Chondrocyte (in vitro differentiated cells): ENCODE data around the gene DAW1. TPM values are rescaled to one million over a fixed set of nuclear protein-coding genes. Genes with fewer than 3 reads are reported as not detected.

Experiments used
- DNase-seq: peaks from one replicate; pipeline ENCODE4 v3.0.0; 2021; ENCODE audit warnings: mixed read lengths, low spot score
- H3K27ac Mint-ChIP-seq: one replicate; pipeline ENCODE4 v1.8.0; 2021; ENCODE audit warnings: mild to moderate bottlenecking, moderate library complexity, mixed read lengths; ENCODE audit not compliant: unreplicated experiment
- H3K27me3 Mint-ChIP-seq: 2 replicates; pipeline ENCODE4 v1.8.0; 2021; ENCODE audit warnings: low read depth, mixed read lengths
- H3K36me3 Mint-ChIP-seq: 2 replicates; pipeline ENCODE4 v1.8.0; 2021; ENCODE audit warnings: low read depth, mixed read lengths
- H3K4me1 Mint-ChIP-seq: 2 replicates; pipeline ENCODE4 v1.8.0; 2021; ENCODE audit warnings: low read depth, mild to moderate bottlenecking, mixed read lengths
- H3K4me3 Mint-ChIP-seq: one replicate; pipeline ENCODE4 v1.8.0; 2021; ENCODE audit warnings: mild to moderate bottlenecking, moderate library complexity, mixed read lengths; ENCODE audit not compliant: unreplicated experiment
- H3K9me3 Mint-ChIP-seq: 2 replicates; pipeline ENCODE4 v1.8.0; 2021; ENCODE audit warnings: low read depth, mixed read lengths
- CTCF ChIP-seq: fragments of 200-600 bp; sonication (generic); IDR thresholded peaks from 2 replicates; pipeline ENCODE4 v1.5.0; 2021; ENCODE audit warnings: antibody characterized with exemption, mild to moderate bottlenecking, moderate library complexity
- total RNA-seq: library from RNA; stranded (reverse); gene quantifications from 3 replicates; pipeline ENCODE4 v1.2.1, GENCODE V29; 2021

Gene DAW1
- total RNA-seq, 1 donor from 2014 or later = 0.47 TPM

- DNase-seq = no peak
- Mint-ChIP-seq H3K4me1 (peaks cover 10% of the 10 kb centered on the region), H3K9me3 (no peaks in the 10 kb centered on the region), H3K27ac (no peak overlapping the region), H3K27me3 (no peaks in the 10 kb centered on the region), H3K36me3 (peaks cover 2% of the 10 kb centered on the region), H3K4me3 (no peak overlapping the region)
- TF ChIP-seq CTCF = no peak
Observed at GRCh38 chr2:227888289-227888688, 16.9 kb downstream of the DAW1 start.

DNA sequence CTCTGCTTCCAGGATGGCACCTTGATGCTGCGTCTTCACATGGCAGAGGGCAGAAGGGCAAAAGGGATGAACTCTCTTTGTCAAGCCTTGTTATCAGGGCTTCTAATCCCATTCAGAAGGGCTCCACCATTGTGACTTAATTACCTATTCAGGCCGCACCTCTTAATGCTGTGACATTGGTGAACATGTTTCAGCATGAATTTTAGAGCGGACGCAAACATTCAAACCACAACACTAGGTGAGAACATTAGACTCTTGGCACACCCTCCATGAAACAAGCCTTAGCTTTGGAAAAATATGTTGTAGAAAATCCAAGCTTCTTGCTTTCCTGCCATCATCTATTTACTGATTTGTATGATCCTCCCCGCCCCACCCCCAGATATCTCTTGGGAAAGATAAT, 17.9 kb downstream of the DAW1 start:
- H3K9me3 Mint-ChIP-seq = no peaks in the 10 kb centered on the region
- no peaks in the 10 kb centered on the region for H3K27me3 Mint-ChIP-seq
- H3K4me1 Mint-ChIP-seq = peaks cover 4% of the 10 kb centered on the region
- peaks cover 2% of the 10 kb centered on the region for H3K36me3 Mint-ChIP-seq
- no peak for DNase-seq
- H3K27ac Mint-ChIP-seq = no peak overlapping the region
- H3K4me3 Mint-ChIP-seq = no peak overlapping the region
- no peak for TF ChIP-seq CTCF

- peak; percentile 92 for TF ChIP-seq CTCF
- no peak overlapping the region for H3K27ac Mint-ChIP-seq
- peaks cover 3% of the 10 kb centered on the region for H3K4me1 Mint-ChIP-seq
- H3K27me3 Mint-ChIP-seq = peaks cover 4% of the 10 kb centered on the region
- H3K36me3 Mint-ChIP-seq = peaks cover 4% of the 10 kb centered on the region
- DNase-seq = no peak
- H3K4me3 Mint-ChIP-seq = no peak overlapping the region
- H3K9me3 Mint-ChIP-seq = peaks cover 2% of the 10 kb centered on the region
Observed at GRCh38 chr2:227890495-227891079, 19.2 kb downstream of the DAW1 start.

DNA sequence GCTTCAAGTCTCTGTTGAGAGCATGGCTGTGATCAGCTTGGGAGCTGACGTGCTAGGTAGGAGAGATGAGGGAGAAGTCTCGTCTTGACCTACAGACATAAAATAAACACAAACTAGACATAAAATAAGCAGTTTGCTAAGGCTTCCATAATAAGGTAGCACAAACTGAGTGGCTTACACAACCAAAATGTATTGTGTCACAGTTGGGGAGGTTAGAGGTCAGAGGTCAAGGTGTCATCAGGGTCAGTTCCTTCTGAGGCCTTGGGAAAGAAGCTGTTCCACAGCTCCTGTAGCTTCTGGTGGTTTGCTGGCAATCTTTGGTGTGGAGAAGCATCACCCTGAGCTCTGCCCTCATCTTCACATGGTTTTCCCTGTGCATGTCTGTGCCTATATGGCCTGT, 20.2 kb downstream of the DAW1 start:
- Mint-ChIP-seq H3K27me3 (peaks cover 5% of the 10 kb centered on the region), H3K9me3 (peaks cover 2% of the 10 kb centered on the region), H3K4me1 (peaks cover 3% of the 10 kb centered on the region), H3K4me3 (no peak overlapping the region), H3K27ac (no peak overlapping the region), H3K36me3 (peaks cover 4% of the 10 kb centered on the region)
- no peak for TF ChIP-seq CTCF
- no peak for DNase-seq

DNA sequence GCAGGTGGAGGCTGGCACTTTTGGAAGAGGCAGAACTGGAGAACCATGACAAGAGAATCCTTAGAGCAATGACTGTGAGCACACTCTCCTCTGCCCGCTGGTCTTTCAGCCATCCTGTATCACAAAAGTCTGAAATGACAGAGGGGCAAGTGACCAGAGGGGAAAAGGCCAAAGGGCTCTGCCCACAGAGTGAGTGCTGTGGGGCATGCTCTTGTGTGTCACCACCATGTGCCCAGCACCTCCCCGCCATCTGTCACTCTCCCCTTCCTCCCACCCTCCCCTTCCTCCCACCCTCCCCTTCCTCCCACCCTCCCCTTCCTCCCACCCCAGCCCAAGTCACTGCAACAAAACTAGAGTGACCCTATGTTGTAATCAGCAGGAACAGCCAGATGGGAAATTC, 31.9 kb downstream of the DAW1 start:
- Mint-ChIP-seq H3K4me3 (no peak overlapping the region), H3K4me1 (no peaks in the 10 kb centered on the region), H3K36me3 (no peaks in the 10 kb centered on the region), H3K27ac (no peak overlapping the region), H3K9me3 (no peaks in the 10 kb centered on the region), H3K27me3 (peaks cover 5% of the 10 kb centered on the region)
- TF ChIP-seq CTCF = no peak
- no peak for DNase-seq
